Astrocyte of the spinal cord (primary cell): ENCODE data around the gene ADIPOR2.

ENCODE experiments used
- DNase-seq: peaks from one replicate; pipeline ENCODE4 v3.0.0; 2011; ENCODE audit warnings: low read depth, low spot score
- H3K4me3 ChIP-seq: 2 replicates; pipeline ENCODE4 v1.5.1; 2011; ENCODE audit warnings: low read depth, mild to moderate bottlenecking, low read length, moderate library complexity
- in situ Hi-C: cut with HindIII; loops from 2 replicates; pipeline ENCODE4 v1.10.0; 2017; ENCODE audit warnings: low sequenced_read_pairs
- TF ChIP-seq, protein P1 (sequence below): IDR thresholded peaks from 2 replicates; pipeline ENCODE4 v1.5.1; 2012; ENCODE audit warnings: low read depth, mild to moderate bottlenecking, low read length, inconsistent platforms

ADIPOR2 gene

DNA sequence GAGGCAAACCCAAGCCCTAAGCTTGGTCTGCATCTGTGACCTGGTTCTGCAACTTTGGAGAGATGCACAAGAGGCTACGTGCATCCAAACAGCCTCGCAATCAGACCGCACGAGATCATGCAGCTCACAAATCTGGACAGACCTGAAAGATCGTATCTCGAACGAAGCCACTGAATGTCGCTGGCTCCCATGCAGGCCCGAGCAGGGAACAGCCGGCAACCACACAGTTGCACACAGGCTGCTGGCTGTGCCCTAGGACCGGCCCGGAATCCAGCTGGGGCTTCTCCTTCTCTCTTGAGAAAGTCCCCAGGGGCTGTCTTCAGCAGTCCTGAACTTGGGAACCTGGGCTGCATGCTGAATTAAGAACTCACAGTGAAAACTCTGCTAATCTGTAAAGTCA is 34.0 kb upstream of the ADIPOR2 start:
- no peak overlapping the region for H3K4me3 ChIP-seq
- TF ChIP-seq, protein P1, sequence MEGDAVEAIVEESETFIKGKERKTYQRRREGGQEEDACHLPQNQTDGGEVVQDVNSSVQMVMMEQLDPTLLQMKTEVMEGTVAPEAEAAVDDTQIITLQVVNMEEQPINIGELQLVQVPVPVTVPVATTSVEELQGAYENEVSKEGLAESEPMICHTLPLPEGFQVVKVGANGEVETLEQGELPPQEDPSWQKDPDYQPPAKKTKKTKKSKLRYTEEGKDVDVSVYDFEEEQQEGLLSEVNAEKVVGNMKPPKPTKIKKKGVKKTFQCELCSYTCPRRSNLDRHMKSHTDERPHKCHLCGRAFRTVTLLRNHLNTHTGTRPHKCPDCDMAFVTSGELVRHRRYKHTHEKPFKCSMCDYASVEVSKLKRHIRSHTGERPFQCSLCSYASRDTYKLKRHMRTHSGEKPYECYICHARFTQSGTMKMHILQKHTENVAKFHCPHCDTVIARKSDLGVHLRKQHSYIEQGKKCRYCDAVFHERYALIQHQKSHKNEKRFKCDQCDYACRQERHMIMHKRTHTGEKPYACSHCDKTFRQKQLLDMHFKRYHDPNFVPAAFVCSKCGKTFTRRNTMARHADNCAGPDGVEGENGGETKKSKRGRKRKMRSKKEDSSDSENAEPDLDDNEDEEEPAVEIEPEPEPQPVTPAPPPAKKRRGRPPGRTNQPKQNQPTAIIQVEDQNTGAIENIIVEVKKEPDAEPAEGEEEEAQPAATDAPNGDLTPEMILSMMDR, result no peak
- in situ Hi-C loops, result no loop called here
- no peak for DNase-seq

- no peak for DNase-seq
- in situ Hi-C loops, result no loop called here
- H3K4me3 ChIP-seq, result no peak overlapping the region
- TF ChIP-seq, protein P1, result no peak
Measured at GRCh38 chr12:1657688-1658087, 33.2 kb upstream of the ADIPOR2 start.

DNA sequence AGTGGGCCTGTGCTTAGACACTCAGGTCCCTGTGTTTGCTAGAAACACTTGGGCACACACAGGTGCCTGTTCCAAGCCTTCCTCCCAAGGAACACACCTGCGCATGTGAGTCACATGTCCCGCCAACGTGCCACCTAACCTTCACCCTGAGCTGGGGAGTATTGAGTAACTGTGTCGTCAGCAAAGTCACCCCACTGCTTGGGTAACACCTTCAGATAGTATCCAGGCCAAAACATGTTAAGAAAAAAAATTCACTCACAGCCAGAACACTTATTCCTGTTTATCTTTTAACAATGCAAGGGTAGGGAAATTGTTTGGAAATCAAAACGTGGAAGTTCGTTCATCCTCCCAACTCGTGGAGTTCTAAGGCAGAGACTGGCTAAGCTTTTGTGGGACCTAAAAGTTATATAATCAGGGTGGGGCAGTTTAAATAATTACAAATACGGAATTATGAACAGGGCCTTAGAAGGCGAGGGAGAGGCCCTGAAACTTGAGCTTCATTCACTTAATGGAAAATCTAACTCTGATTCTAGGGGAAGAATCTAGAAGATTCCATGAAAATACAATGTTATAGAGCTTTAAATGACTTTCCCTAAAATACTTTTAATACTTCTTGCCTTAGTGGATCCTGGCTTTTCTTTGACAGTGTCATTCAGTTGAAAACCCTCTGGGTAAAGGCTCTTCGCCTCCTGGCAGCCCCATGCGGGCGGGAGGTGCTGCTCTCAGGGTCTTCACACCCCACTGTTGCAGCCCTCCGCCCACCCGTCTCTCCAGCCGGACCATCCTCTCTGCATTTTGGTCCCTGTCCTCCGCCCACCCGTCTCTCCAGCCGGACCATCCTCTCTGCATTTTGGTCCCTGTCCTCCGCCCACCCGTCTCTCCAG is 30.3 kb upstream of the ADIPOR2 start:
- TF ChIP-seq, protein P1, result no peak
- no peak for DNase-seq
- H3K4me3 ChIP-seq, result no peak overlapping the region
- in situ Hi-C loops, result no loop called here

GRCh38 chr12:1661553-1662335 is 29.1 kb upstream of the ADIPOR2 start:
- peak overlapping the region; percentile 49 for H3K4me3 ChIP-seq
- TF ChIP-seq, protein P1, result no peak
- in situ Hi-C loops, result no loop called here
- DNase-seq, result peak; percentile 89

DNA sequence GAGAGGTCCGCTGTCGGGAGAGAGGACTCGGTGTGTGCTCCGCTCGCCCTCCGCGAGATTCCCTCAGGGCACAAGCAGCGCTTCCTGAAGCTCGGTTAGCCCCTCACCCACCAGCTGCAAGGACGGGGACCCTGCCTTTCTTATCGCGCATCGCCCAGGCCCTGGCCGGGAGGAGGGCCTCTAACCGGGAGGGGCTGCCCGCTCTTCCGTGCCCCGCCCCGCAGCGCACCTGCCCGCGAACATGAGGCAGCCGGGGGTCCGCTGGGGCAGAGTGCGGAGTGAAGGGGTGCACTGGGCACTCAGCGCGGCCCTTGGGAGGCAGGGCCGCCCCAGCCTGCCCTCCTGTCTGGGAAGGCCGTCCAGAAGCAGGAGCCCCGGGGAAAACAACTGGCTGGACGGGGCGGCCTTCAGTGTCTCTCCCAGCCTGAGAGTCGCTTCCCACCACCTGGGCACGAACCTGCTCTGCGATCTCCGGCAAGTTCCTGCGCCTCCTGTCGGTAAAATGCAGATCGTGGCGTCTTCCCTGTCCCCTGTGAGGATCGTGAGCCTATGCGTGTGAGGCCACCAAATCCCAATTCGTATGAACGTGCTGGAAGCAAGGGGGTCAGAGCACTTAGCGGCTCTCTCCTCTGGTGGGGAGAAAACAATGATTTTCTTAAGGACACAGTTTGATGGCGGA is 28.0 kb upstream of the ADIPOR2 start:
- TF ChIP-seq, protein P1, result peak; percentile 37
- in situ Hi-C loops, result no loop called here
- DNase-seq, result peak; percentile 18
- no peak overlapping the region for H3K4me3 ChIP-seq

GRCh38 chr12:1663440-1664132 is 27.3 kb upstream of the ADIPOR2 start:
- in situ Hi-C loops, result no loop called here
- DNase-seq, result no peak
- TF ChIP-seq, protein P1, result no peak
- no peak overlapping the region for H3K4me3 ChIP-seq
